ACC112 (cell line): ENCODE data around the gene BCL2.
A peak's percentile ranks its signal among the peaks of the same experiment; 100 is the strongest.

Source experiments
- H2AFZ ChIP-seq: fragments of 200-600 bp; sonication (generic); one replicate; pipeline ENCODE4 v1.6.0; 2017; ENCODE audit warnings: antibody characterized with exemption, low read length; ENCODE audit not compliant: unreplicated experiment
- H3K27ac ChIP-seq: fragments of 200-600 bp; sonication (generic); 2 replicates; pipeline ENCODE4 v1.5.1; 2014; ENCODE audit warnings: low read depth, mild to moderate bottlenecking, antibody characterized with exemption, low read length, moderate library complexity
- H3K27me3 ChIP-seq: fragments of 200-600 bp; sonication (generic); 2 replicates; pipeline ENCODE4 v1.6.1; 2014; ENCODE audit warnings: mild to moderate bottlenecking, antibody characterized with exemption, low read length, moderate library complexity, mixed read lengths; ENCODE audit not compliant: insufficient read depth
- H3K36me3 ChIP-seq: fragments of 200-600 bp; sonication (generic); 2 replicates; pipeline ENCODE4 v1.6.1; 2016; ENCODE audit warnings: mild to moderate bottlenecking, antibody characterized with exemption, low read length, moderate library complexity, mixed read lengths; ENCODE audit not compliant: insufficient read depth
- H3K4me1 ChIP-seq: fragments of 200-600 bp; sonication (generic); one replicate; pipeline ENCODE4 v1.6.1; 2016; ENCODE audit warnings: low read length, mixed read lengths; ENCODE audit not compliant: insufficient read depth, unreplicated experiment, control insufficient read depth
- H3K4me3 ChIP-seq: fragments of 200-600 bp; sonication (generic); 2 replicates; pipeline ENCODE4 v1.5.1; 2014; ENCODE audit warnings: mild to moderate bottlenecking, low read depth, low read length
- H3K79me2 ChIP-seq: fragments of 200-600 bp; sonication (generic); one replicate; pipeline ENCODE4 v1.6.0; 2016; ENCODE audit warnings: low read length; ENCODE audit not compliant: control insufficient read depth, unreplicated experiment, insufficient read depth

Gene BCL2

GRCh38 chr18:63162271-63163014 lies 157.1 kb downstream of the BCL2 start:
- peak overlapping the region; percentile 60 for H3K27ac ChIP-seq
- H3K79me2 ChIP-seq = no peaks in the 10 kb centered on the region
- H3K4me1 ChIP-seq = peaks cover 16% of the 10 kb centered on the region
- H3K4me3 ChIP-seq = no peak overlapping the region
- H3K27me3 ChIP-seq = no peaks in the 10 kb centered on the region
- no peak overlapping the region for H2AFZ ChIP-seq
- no peaks in the 10 kb centered on the region for H3K36me3 ChIP-seq

- H3K4me3 ChIP-seq = no peak overlapping the region
- no peaks in the 10 kb centered on the region for H3K27me3 ChIP-seq
- H2AFZ ChIP-seq = no peak overlapping the region
- no peaks in the 10 kb centered on the region for H3K36me3 ChIP-seq
- H3K79me2 ChIP-seq = no peaks in the 10 kb centered on the region
- H3K4me1 ChIP-seq = peaks cover 16% of the 10 kb centered on the region
- peak overlapping the region; percentile 60 for H3K27ac ChIP-seq
These were observed 157.8 kb downstream of the BCL2 start for GRCh38 chr18:63161761-63162195.

- peaks cover 16% of the 10 kb centered on the region for H3K4me1 ChIP-seq
- H3K27ac ChIP-seq = peak overlapping the region; percentile 21; the same call in 1 of the 2 replicates
- H3K27me3 ChIP-seq = no peaks in the 10 kb centered on the region
- H3K36me3 ChIP-seq = no peaks in the 10 kb centered on the region
- H3K79me2 ChIP-seq = no peaks in the 10 kb centered on the region
- H3K4me3 ChIP-seq = no peak overlapping the region
- H2AFZ ChIP-seq = no peak overlapping the region
These were observed 158.4 kb downstream of the BCL2 start for GRCh38 chr18:63161032-63161760.

DNA sequence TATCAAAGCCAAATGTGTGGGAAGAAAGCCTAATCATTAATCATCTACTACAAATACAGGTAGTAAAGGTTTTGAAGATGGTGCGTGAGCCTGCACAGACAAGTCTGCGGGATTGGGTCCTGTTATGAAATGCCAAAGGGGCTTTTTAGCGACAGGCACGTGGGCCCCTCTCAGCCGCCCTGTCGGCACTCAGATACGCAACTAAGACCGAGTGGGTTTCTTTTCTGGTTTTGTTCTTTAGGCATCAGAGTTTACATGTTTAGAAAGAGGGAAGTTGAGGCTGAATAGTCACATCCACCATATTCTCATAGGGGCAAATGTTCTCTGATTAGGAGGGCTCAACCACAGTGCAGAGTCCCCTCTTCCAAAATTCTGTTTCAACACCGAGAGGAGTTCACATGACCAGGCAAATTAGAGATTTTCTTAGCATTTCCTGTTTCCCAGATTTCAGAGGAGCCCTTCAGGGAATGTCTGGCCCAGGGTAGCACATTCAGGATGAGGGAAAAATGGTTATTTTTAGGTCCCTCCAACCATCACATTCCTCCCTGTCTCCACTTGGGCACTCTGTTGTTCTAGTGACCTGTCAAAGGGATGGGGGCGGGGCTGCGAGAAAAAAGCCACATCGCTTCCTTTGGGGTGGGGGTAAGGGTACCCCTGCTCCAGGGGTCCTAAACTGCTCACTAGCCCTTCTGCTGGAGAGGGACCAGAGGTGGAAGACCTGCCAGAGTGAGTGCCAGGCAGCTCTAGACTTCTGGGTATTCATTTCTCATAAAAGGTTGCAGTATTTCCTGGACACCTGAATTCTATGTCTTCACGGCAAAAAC lies 159.2 kb downstream of the BCL2 start:
- Histone ChIP-seq H3K4me3 (no peak overlapping the region), H3K79me2 (no peaks in the 10 kb centered on the region), H3K4me1 (peaks cover 16% of the 10 kb centered on the region), H3K27me3 (no peaks in the 10 kb centered on the region), H3K36me3 (no peaks in the 10 kb centered on the region), H2AFZ (no peak overlapping the region), H3K27ac (no peak overlapping the region)

GRCh38 chr18:63159590-63159989 lies 160.0 kb downstream of the BCL2 start:
- peaks cover 6% of the 10 kb centered on the region; the same call in 1 of the 2 replicates for H3K27me3 ChIP-seq
- H3K4me3 ChIP-seq = no peak overlapping the region
- no peak overlapping the region for H2AFZ ChIP-seq
- H3K4me1 ChIP-seq = peaks cover 16% of the 10 kb centered on the region
- no peaks in the 10 kb centered on the region for H3K36me3 ChIP-seq
- H3K79me2 ChIP-seq = no peaks in the 10 kb centered on the region
- no peak overlapping the region for H3K27ac ChIP-seq

DNA sequence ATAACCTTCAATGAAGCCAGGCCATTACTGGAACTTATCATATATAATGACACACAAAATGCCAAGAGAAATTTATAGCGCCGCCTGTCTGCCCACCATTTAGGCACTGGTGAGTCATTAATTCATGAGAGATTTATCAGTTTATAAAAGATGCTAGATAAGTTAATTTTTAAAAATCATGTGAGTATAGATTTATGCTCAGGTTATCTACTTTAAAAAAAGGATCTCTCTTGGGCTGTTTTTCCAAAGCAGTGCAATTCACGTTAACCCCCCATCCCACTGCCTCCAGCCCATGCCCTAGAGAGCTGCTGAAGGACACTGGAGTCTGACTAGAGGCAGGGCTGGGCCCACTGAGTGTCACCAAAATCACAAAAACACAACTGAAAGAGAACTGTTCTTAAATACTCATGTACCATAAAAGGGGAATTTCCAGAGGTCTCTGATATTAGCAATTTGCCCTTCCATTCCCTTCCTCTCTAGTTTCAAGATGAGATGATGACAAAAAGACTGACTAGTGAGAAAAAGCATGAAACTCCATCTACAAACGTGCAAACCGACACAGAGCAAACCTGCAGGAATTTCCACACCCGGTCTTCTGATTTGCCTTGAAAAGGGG lies 160.8 kb downstream of the BCL2 start:
- Histone ChIP-seq H3K4me1 (peaks cover 16% of the 10 kb centered on the region), H3K27ac (no peak overlapping the region), H3K36me3 (no peaks in the 10 kb centered on the region), H3K4me3 (no peak overlapping the region), H2AFZ (no peak overlapping the region), H3K27me3 (peaks cover 13% of the 10 kb centered on the region; the same call in 1 of the 2 replicates), H3K79me2 (no peaks in the 10 kb centered on the region)

DNA sequence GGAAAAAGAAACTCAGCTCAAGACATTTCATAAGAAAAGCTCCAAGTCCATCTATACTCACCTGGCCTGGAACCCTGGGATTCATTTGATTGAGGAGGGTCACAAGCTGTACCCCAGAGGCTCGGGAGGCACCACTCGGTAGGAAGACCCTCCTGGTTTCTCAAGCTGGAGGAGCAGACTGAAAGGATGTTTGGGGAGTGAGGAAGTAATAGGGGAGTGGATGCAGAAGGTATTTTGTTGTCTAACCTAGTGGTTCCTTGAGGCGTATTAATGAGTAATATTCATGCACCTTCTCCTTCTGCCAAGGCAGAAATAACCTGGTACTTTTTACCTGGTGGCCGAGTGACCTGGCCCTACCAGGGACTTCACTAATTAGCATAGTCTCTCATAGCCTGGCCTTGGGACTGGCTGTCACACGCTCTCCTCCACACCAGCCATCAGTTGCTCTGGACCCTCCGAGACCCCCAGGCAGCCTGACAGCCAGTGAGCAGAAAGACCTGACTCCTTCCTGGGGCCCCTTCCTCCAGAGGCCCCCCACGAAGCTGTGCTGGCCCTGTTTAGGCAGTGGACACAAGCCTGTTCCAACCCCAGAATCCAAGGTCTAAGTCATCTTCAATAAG lies 161.4 kb downstream of the BCL2 start:
- Histone ChIP-seq H2AFZ (no peak overlapping the region), H3K27ac (no peak overlapping the region), H3K36me3 (no peaks in the 10 kb centered on the region), H3K79me2 (no peaks in the 10 kb centered on the region), H3K27me3 (peaks cover 18% of the 10 kb centered on the region), H3K4me3 (no peak overlapping the region), H3K4me1 (peaks cover 16% of the 10 kb centered on the region)

- Histone ChIP-seq H3K79me2 (no peaks in the 10 kb centered on the region), H3K36me3 (no peaks in the 10 kb centered on the region)
These were observed 162.1 kb downstream of the BCL2 start for GRCh38 chr18:63157293-63158011.

GRCh38 chr18:63155910-63156773 lies 163.4 kb downstream of the BCL2 start:
- H3K4me1 ChIP-seq = peaks cover under 1% of the 10 kb centered on the region
- H3K36me3 ChIP-seq = no peaks in the 10 kb centered on the region
- peaks cover 26% of the 10 kb centered on the region for H3K27me3 ChIP-seq
- no peak overlapping the region for H2AFZ ChIP-seq
- H3K27ac ChIP-seq = no peak overlapping the region
- no peaks in the 10 kb centered on the region for H3K79me2 ChIP-seq
- no peak overlapping the region for H3K4me3 ChIP-seq

More at GRCh38 chr18:63157293-63158011, 162.1 kb downstream of the BCL2 start:
- Histone ChIP-seq H2AFZ (no peak overlapping the region), H3K27me3 (peaks cover 23% of the 10 kb centered on the region), H3K4me3 (no peak overlapping the region), H3K27ac (no peak overlapping the region), H3K4me1 (peaks cover 13% of the 10 kb centered on the region)
